ENCODE measurements around the gene GRIA3.

DNA sequence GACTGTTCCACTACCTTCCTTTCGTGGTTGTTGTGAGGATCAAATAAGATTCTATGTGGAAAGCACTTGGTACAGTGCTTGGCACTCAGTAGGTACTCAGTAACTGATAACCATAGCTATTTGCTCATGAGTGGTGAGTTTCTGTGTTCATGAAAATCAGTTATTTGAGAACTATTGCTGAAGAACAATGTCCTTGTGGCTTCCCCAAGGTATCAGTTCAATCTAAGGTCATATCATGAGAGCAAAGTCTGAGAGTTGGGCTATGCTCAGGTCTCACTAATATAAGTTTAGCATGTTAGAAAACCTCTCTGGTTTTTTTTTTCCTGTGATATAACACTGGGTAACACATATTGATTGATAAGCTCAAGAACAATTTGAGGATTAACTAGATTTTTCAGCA is 147.8 kb downstream of the GRIA3 start:
- TF ChIP-seq YY1 (IDR thresholded peaks at IDR 0.05; ENCODE audit: insufficient read depth, insufficient read length) (no peak), ZNF274 (IDR thresholded peaks at IDR 0.05; ENCODE audit: low read depth, low read length) (no peak), SUZ12 (IDR thresholded peaks at IDR 0.05; ENCODE audit: extremely low read depth, insufficient read depth, insufficient read length) (no peak)

Data from NT2/D1 (cell line).